ENCODE measurements around the gene MTOR. TPM values are rescaled to one million over a fixed set of nuclear protein-coding genes. Genes with fewer than 3 reads are reported as not detected.

Gene MTOR
- total RNA-seq, 4 donors from 2014 or later: 32.4 to 55.4 (median 42.5) TPM

DNA sequence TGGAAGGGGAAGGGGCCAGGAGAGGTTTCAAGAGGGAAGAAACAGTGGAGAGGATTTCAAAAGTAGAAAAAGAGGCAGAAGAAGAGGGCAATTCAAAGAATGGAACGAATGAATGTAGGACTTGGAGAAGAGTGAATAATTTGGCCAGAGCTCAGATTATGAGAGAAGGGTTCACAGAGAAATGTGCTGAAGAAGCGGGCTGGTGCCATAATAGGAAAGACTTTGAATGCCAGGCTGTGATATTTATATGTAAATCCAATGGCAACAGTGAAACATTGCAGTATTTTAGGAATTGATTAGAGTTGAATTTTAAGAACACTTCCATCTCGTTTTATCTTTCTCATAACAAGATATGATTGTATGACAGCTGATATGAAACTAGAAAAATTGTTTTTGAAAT, 109.2 kb downstream of the MTOR start:
- Histone ChIP-seq H3K27ac (no peak overlapping the region), H3K27me3 (no peaks in the 10 kb centered on the region), H3K4me1 (peaks cover 0 to 38% (median 8%) of the 10 kb centered on the region in 3 donors), H3K36me3 (peaks cover 0 to 75% of the 10 kb centered on the region in 2 donors), H3K9me3 (no peaks in the 10 kb centered on the region), H3K4me3 (no peak overlapping the region)
- no peak for TF ChIP-seq EP300 (IDR thresholded peaks at IDR 0.05)
- TF ChIP-seq POLR2AphosphoS5 (IDR thresholded peaks at IDR 0.05): no peak
- TF ChIP-seq POLR2A (IDR thresholded peaks at IDR 0.05): no peak
- TF ChIP-seq, protein P1, sequence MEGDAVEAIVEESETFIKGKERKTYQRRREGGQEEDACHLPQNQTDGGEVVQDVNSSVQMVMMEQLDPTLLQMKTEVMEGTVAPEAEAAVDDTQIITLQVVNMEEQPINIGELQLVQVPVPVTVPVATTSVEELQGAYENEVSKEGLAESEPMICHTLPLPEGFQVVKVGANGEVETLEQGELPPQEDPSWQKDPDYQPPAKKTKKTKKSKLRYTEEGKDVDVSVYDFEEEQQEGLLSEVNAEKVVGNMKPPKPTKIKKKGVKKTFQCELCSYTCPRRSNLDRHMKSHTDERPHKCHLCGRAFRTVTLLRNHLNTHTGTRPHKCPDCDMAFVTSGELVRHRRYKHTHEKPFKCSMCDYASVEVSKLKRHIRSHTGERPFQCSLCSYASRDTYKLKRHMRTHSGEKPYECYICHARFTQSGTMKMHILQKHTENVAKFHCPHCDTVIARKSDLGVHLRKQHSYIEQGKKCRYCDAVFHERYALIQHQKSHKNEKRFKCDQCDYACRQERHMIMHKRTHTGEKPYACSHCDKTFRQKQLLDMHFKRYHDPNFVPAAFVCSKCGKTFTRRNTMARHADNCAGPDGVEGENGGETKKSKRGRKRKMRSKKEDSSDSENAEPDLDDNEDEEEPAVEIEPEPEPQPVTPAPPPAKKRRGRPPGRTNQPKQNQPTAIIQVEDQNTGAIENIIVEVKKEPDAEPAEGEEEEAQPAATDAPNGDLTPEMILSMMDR (IDR thresholded peaks at IDR 0.05): no peak
- 47 to 92% methylated on average over 2 to 3 of the region's 3 CpGs for WGBS, 2 donors (ENCODE audit: low coverage in 1 of 2)
- ATAC-seq: no peak

DNA sequence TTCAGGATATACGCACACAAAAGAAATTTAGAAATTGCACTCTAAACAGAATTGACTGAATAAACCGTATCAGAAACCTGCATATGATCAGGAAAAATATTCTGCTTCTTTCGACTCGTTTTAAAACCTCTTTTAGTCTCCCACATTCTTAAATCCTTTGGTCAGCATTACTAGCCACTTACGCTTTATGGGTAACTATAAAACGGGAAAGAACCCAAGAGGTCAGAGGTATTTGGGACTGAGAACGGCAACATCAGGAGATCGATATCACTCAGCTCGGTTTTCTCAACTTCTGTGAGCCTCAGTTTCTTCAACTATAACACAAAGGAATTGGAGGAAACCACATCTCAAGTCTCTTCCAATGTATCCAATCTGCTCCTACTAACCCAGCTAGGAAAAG, 109.6 kb downstream of the MTOR start:
- TF ChIP-seq POLR2A (IDR thresholded peaks at IDR 0.05): no peak
- Histone ChIP-seq H3K36me3 (peaks cover 0 to 79% of the 10 kb centered on the region in 2 donors), H3K27ac (no peak overlapping the region), H3K4me1 (peaks cover 0 to 33% (median 8%) of the 10 kb centered on the region in 3 donors), H3K4me3 (no peak overlapping the region), H3K27me3 (no peaks in the 10 kb centered on the region), H3K9me3 (no peaks in the 10 kb centered on the region)
- no peak for ATAC-seq
- 86% methylated on average over 8 to 9 of the region's 9 CpGs for WGBS, 2 donors (ENCODE audit: low coverage in 1 of 2)

DNA sequence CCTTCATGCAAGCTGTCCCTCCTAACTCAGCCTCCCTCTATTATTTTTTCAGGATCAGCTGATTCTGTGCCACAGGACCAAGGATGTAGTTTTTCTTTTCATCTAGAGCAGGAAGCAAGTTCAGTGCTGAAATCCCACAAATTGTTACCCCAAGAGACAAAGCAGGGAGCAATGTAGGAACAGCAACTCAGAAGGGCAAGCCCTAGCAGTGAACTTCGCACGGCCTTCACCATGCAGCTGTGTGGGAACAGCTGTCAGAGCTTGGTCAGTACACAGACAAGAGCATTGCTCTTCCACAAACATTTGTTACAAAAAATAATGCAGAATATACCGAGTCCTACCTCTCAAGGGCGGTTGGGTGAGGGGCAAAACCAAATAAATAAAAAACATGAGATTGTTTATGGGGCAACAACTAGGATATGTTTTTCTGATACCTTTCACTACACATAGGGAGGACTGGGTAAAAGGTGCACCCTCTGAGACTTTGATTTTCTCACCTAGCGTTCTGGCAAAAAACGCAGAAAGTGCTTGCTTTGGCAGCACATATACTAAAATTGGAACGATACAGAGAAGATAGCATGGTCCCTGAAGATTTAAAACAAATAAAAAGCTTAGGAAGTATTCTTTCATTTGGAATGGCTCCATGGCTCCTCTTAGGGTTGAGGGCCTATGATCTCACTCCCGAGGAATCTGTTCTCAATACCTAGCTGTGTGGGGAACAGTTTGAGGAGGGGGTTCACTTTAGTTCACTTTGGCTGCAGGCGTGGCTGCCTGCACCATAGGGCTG, 110.3 kb downstream of the MTOR start:
- peaks cover 0 to 82% of the 10 kb centered on the region in 2 donors for H3K36me3 ChIP-seq
- 63% methylated on average over 7 to 9 of the region's 9 CpGs for WGBS, 2 donors (ENCODE audit: low coverage in 1 of 2)

DNA sequence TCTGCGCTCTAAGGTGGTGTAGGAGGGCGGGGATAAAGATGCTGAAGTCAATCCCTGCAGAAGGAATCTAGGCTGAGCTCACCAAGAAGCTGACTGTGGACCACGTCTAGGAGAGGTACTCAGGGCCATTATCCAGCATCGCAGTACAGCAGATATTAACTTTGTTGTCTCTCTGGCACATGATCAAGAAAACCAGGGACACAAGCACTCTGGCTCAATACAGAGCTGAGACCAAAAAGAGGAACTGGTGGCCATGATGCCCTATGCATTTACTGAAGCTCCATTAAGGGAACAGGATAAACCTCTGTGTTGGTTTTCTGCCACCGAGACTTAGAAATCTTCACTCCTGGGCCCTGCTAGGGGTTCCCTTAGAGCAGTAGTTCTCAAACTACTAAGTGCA, 111.2 kb downstream of the MTOR start:
- H3K9me3 ChIP-seq: no peaks in the 10 kb centered on the region
- peaks cover 0 to 82% of the 10 kb centered on the region in 2 donors for H3K36me3 ChIP-seq
- peaks cover 0 to 24% (median 8%) of the 10 kb centered on the region in 3 donors for H3K4me1 ChIP-seq
- ATAC-seq: no peak
- no peak for TF ChIP-seq POLR2AphosphoS5 (IDR thresholded peaks at IDR 0.05)
- no peak for TF ChIP-seq EP300 (IDR thresholded peaks at IDR 0.05)
- TF ChIP-seq POLR2A (IDR thresholded peaks at IDR 0.05): no peak
- TF ChIP-seq, protein P1 (IDR thresholded peaks at IDR 0.05): no peak
- no peak overlapping the region for H3K4me3 ChIP-seq
- H3K27ac ChIP-seq: peak overlapping the region in 1 of 4 donors; percentile 17
- no peaks in the 10 kb centered on the region for H3K27me3 ChIP-seq
- WGBS, 2 donors (ENCODE audit: low coverage in 1 of 2): 88% methylated on average over 4 of the region's 5 CpGs; no CpG with 5 or more reads in 1 of the 2 donors

More for the DNA sequence above, 110.3 kb downstream of the MTOR start:
- Histone ChIP-seq H3K9me3 (no peaks in the 10 kb centered on the region), H3K27me3 (no peaks in the 10 kb centered on the region), H3K4me1 (peaks cover 0 to 26% (median 8%) of the 10 kb centered on the region in 3 donors), H3K4me3 (no peak overlapping the region), H3K27ac (peak overlapping the region in 1 of 4 donors; percentile 17)
- no peak for ATAC-seq
- TF ChIP-seq POLR2AphosphoS5 (IDR thresholded peaks at IDR 0.05) (no peak), EP300 (IDR thresholded peaks at IDR 0.05) (no peak), POLR2A (IDR thresholded peaks at IDR 0.05) (no peak)
- TF ChIP-seq, protein P1 (IDR thresholded peaks at IDR 0.05): no peak

DNA sequence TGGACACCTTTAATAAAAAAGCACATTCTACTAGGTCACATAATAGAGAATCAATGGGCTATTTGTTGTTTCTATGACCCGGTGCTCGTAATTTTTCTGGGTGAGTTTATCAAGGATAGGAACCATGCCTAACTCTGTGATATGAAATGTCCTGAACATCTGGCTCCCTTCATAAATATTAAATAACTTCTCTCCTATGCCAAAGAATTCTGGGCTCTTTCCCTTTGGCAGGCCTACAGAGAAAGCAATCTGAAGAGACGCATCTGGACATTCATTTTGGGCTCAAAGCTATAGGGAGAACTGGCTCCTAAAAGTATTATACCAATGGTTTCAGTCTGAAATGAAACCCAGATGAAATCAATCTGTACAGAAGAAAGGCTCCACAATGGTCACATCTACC, 112.0 kb downstream of the MTOR start:
- Histone ChIP-seq H3K4me3 (no peak overlapping the region), H3K36me3 (peaks cover 0 to 82% of the 10 kb centered on the region in 2 donors), H3K4me1 (peaks cover 0 to 24% (median 8%) of the 10 kb centered on the region in 3 donors), H3K9me3 (no peaks in the 10 kb centered on the region), H3K27me3 (no peaks in the 10 kb centered on the region), H3K27ac (no peak overlapping the region)
- no peak for ATAC-seq
- 45 to 63% methylated on average over 3 of the region's 3 CpGs for WGBS, 2 donors (ENCODE audit: low coverage in 1 of 2)
- TF ChIP-seq POLR2AphosphoS5 (IDR thresholded peaks at IDR 0.05) (no peak), POLR2A (IDR thresholded peaks at IDR 0.05) (no peak), EP300 (IDR thresholded peaks at IDR 0.05) (no peak)
- TF ChIP-seq, protein P1 (IDR thresholded peaks at IDR 0.05): no peak
